Endodermal cell (in vitro differentiated cells): ENCODE measurements around the gene UGDH. TPM values are rescaled to one million over a fixed set of nuclear protein-coding genes. Genes with fewer than 3 reads are reported as not detected.
"Not testable (repeated sequence)": the region's sequence is repeated elsewhere in the genome, so short reads cannot be mapped to it uniquely, and the experiment has no call there.

Experiments
- DNase-seq: peaks from one replicate; pipeline ENCODE4 v3.0.0-alpha.2; 2017
- H3K27ac ChIP-seq: 2 replicates; pipeline ENCODE4 v1.5.1; 2013; ENCODE audit warnings: mild to moderate bottlenecking, low read depth, low read length, moderate library complexity
- H3K27me3 ChIP-seq: 2 replicates; pipeline ENCODE4 v1.6.1; 2013; ENCODE audit warnings: mild to moderate bottlenecking, low read length, moderate library complexity; ENCODE audit not compliant: insufficient read depth, control insufficient read depth, poor library complexity, severe bottlenecking
- H3K36me3 ChIP-seq: 2 replicates; pipeline ENCODE4 v1.7.0; 2013; ENCODE audit warnings: mild to moderate bottlenecking, low read length, moderate library complexity; ENCODE audit not compliant: control insufficient read depth, insufficient read depth
- H3K4me1 ChIP-seq: one replicate; pipeline ENCODE4 v1.7.0; 2013; ENCODE audit warnings: low read length; ENCODE audit not compliant: control insufficient read depth, insufficient read depth
- H3K4me3 ChIP-seq: 2 replicates; pipeline ENCODE4 v1.5.1; 2013; ENCODE audit warnings: mild to moderate bottlenecking, low read length, moderate library complexity
- H3K9ac ChIP-seq: 2 replicates; pipeline ENCODE4 v1.6.1; 2013; ENCODE audit warnings: mild to moderate bottlenecking, low read length, moderate library complexity; ENCODE audit not compliant: poor library complexity, severe bottlenecking; ENCODE audit errors: extremely low read depth
- H3K9me3 ChIP-seq: 2 replicates; pipeline ENCODE4 v1.6.1; 2013; ENCODE audit warnings: mild to moderate bottlenecking, low read length, moderate library complexity; ENCODE audit not compliant: control insufficient read depth
- H3K27ac Mint-ChIP-seq: 2 replicates; pipeline ENCODE4 v1.8.0; 2020; ENCODE audit warnings: mixed read lengths
- H3K27me3 Mint-ChIP-seq: 2 replicates; pipeline ENCODE4 v1.8.0; 2021; ENCODE audit warnings: mild to moderate bottlenecking, mixed read lengths; ENCODE audit not compliant: insufficient read depth
- H3K36me3 Mint-ChIP-seq: 2 replicates; pipeline ENCODE4 v1.8.0; 2020; ENCODE audit warnings: low read depth, mixed read lengths
- H3K4me1 Mint-ChIP-seq: 2 replicates; pipeline ENCODE4 v1.8.0; 2020; ENCODE audit warnings: mixed read lengths
- H3K4me3 Mint-ChIP-seq: 2 replicates; pipeline ENCODE4 v1.8.0; 2020; ENCODE audit warnings: mild to moderate bottlenecking, moderate library complexity, mixed read lengths
- H3K9me3 Mint-ChIP-seq: 2 replicates; pipeline ENCODE4 v1.8.0; 2020; ENCODE audit warnings: mild to moderate bottlenecking, mixed read lengths
- CTCF ChIP-seq: fragments of 200-600 bp; sonication (generic); conservative IDR thresholded peaks from 2 replicates; pipeline ENCODE4 v1.5.0; 2021; ENCODE audit warnings: antibody characterized with exemption, mild to moderate bottlenecking
- WGBS, 2 experiments: methylation state at CpG; one replicate each; pipeline versions ENCODE4 v1.1.5 to v1.1.7; 2013; ENCODE audit warnings: missing lambda C conversion rate in 2 of 2, mixed read lengths in 1 of 2; ENCODE audit not compliant: insufficient coverage in 1 of 2, insufficient read length in 1 of 2; 5-methylcytosine and 5-hydroxymethylcytosine counted together
- total RNA-seq, 2 donors: library from RNA; stranded (reverse); fragmentation: NEBNext Ultra II Directional in 1 of 2; extraction: Animal tissue kit (Norgen Biotek cat#: 25700) in 1 of 2; gene quantifications; 2 replicates in 1 of 2; 3 replicates in 1 of 2; pipeline ENCODE4 v1.2.1, GENCODE V29; 2021

UGDH gene
- total RNA-seq, 2 donors from 2014 or later = 137 to 141 TPM

GRCh38 chr4:39505581-39505980, 21.7 kb downstream of the UGDH start:
- Histone ChIP-seq H3K4me1 (no peaks in the 10 kb centered on the region), H3K9ac (no peak overlapping the region), H3K27me3 (no peaks in the 10 kb centered on the region), H3K27ac (no peak overlapping the region), H3K9me3 (no peaks in the 10 kb centered on the region), H3K4me3 (no peak overlapping the region), H3K36me3 (peaks cover 92% of the 10 kb centered on the region)
- DNase-seq = no peak
- no peak for TF ChIP-seq CTCF
- no peaks in the 10 kb centered on the region for H3K4me1 Mint-ChIP-seq
- no peaks in the 10 kb centered on the region for H3K27me3 Mint-ChIP-seq
- H3K9me3 Mint-ChIP-seq = no peaks in the 10 kb centered on the region
- no peak overlapping the region for H3K4me3 Mint-ChIP-seq
- no peak overlapping the region for H3K27ac Mint-ChIP-seq
- WGBS, 2 experiments = 87% methylated on average over 1 of the region's 1 CpG; no CpG with 5 or more reads in 1 of the 2 experiments
- peaks cover 91% of the 10 kb centered on the region for H3K36me3 Mint-ChIP-seq

GRCh38 chr4:39504538-39504937, 22.7 kb downstream of the UGDH start:
- Mint-ChIP-seq H3K9me3 (no peaks in the 10 kb centered on the region), H3K27ac (no peak overlapping the region), H3K4me3 (no peak overlapping the region), H3K27me3 (no peaks in the 10 kb centered on the region), H3K36me3 (peaks cover 85% of the 10 kb centered on the region), H3K4me1 (no peaks in the 10 kb centered on the region)
- peaks cover 92% of the 10 kb centered on the region for H3K36me3 ChIP-seq
- no peak overlapping the region for H3K27ac ChIP-seq
- H3K27me3 ChIP-seq = no peaks in the 10 kb centered on the region
- no peaks in the 10 kb centered on the region for H3K4me1 ChIP-seq
- H3K9me3 ChIP-seq = no peaks in the 10 kb centered on the region
- WGBS, 2 experiments = 100% methylated on average over 1 to 2 of the region's 2 CpGs
- no peak overlapping the region for H3K4me3 ChIP-seq
- H3K9ac ChIP-seq = no peak overlapping the region
- TF ChIP-seq CTCF = no peak
- DNase-seq = no peak

GRCh38 chr4:39502664-39503035, 24.6 kb downstream of the UGDH start:
- H3K9me3 ChIP-seq, H3K4me3 ChIP-seq, H3K27me3 Mint-ChIP-seq, DNase-seq, H3K27me3 ChIP-seq, H3K4me1 Mint-ChIP-seq, H3K4me1 ChIP-seq, H3K9me3 Mint-ChIP-seq, H3K4me3 Mint-ChIP-seq, H3K27ac Mint-ChIP-seq, H3K9ac ChIP-seq, H3K27ac ChIP-seq: not testable (repeated sequence)
- H3K36me3 ChIP-seq = peaks cover 90% of the 10 kb centered on the region
- peaks cover 78% of the 10 kb centered on the region for H3K36me3 Mint-ChIP-seq
- WGBS, 2 experiments = 92 to 100% methylated on average over 3 to 4 of the region's 4 CpGs

- Mint-ChIP-seq H3K36me3 (peaks cover 73% of the 10 kb centered on the region), H3K4me3 (no peak overlapping the region), H3K9me3 (no peaks in the 10 kb centered on the region), H3K27ac (no peak overlapping the region), H3K4me1 (no peaks in the 10 kb centered on the region), H3K27me3 (no peaks in the 10 kb centered on the region)
- Histone ChIP-seq H3K4me1 (no peaks in the 10 kb centered on the region), H3K9me3 (no peaks in the 10 kb centered on the region), H3K4me3 (no peak overlapping the region), H3K9ac (no peak overlapping the region), H3K27ac (no peak overlapping the region), H3K27me3 (no peaks in the 10 kb centered on the region), H3K36me3 (peaks cover 84% of the 10 kb centered on the region)
- no peak for DNase-seq
- TF ChIP-seq CTCF = no peak
Measured at GRCh38 chr4:39502019-39502663, 25.1 kb downstream of the UGDH start.
